ENCODE data around the gene CEP70.
A peak's percentile ranks its signal among the peaks of the same experiment; 100 is the strongest.
"Not testable (repeated sequence)": the region's sequence is repeated elsewhere in the genome, so short reads cannot be mapped to it uniquely, and the experiment has no call there.

Gene CEP70

DNA sequence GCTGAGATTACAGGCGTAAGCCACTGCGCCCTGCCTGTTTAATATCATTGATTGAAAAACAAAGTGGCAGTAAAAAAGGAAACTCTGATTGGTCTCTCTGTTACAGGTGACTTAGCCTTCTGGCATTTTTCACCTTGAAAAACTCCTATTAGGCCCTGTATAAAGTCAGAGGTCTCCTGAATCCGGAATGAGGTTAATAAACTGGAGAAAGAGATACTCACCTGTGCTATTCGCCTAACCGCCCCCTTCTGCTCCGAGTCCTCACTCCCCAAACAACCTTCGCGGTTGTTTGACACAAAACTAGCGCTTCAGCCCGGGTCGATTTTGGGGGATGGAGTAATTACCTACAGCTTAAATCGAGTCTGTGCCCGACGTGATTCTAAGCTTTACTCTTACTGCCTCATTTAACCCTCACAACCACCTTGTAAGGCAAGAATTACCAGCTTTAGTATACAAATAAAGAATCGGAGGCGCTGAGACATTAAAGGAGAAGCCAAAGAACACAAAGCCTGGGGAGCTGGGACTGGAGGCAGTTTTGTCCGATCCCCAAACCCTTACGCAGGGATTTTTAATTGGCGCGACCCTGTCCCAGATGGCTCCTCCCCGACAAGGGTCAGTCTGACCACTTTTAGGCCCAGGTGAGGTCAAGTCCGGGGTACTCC lies 441 bp downstream of the CEP70 start:
- DNase-seq (ENCODE audit: low spot score): no peak

DNA sequence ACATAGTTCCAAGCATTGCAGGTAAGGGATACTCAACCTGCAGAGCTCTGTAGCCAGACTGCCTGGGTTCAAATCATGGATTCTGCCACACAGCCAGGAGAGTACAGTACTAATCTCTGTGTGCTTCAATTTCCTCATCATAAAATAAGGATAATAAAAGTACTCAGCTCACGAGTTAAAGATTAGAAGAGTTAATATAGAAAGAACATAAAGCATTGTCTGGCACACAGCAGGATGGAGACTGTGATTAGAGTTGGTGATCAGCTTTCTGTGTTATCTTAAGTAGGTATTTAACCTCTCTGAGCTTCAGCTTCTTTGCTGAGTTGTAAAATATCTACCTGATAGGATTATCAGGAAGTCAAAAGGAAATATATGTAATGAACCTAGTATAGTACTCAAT lies 2.7 kb downstream of the CEP70 start:
- DNase-seq (ENCODE audit: low spot score): no peak

DNA sequence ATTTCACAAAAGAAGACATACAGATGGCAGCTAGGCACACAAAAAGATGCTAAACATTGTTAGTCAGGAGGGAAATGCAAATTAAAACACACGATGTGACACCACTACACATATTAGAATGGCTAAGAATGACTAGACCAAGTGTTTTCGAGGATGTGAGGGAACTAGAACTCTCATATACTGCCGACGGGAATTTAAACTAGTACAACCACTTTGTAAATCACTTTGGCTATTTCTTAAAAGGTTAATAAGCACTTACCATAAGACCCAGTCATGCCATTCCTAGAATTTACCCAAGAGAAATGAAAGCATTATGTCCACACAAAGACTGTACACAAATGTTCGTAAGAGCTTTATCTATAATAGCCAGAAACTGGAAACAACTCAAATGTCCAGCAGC lies 5.6 kb downstream of the CEP70 start:
- DNase-seq (ENCODE audit: low spot score): no peak

- no peak for DNase-seq (ENCODE audit: low spot score)
Measured at GRCh38 chr3:138587374-138587773, 6.7 kb downstream of the CEP70 start.

DNA sequence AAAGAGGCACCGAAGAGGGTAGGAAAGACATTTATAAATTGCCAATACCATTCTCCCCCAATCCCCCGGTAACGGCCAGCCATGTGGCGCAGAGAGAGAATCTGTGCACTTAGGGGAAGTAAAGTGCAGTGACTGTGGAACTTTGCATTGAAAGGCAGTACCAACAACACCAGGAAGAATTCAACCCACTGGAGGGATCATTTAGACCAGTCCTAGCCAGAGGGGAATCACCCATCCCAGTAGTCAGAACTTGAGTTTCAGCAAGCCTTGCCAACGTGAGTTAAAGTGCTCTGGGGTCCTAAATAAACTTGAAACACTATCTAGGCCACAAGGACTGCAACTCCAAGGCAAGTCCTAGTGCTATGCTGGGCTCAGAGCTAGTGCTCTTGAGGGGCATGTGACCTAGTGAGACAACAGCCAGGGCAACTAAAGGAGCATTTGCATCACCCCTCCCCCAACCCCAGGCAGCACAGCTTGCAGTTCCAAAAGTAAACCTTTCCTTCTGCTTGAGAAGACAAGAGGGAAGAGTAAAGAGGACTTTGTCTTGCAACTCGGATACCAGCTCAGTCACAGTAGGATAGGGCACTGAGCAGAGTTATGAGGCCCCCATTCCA lies 15.0 kb downstream of the CEP70 start:
- no peak for DNase-seq (ENCODE audit: low spot score)

- no peak for DNase-seq (ENCODE audit: low spot score)
Measured at GRCh38 chr3:138578141-138578540, 15.9 kb downstream of the CEP70 start.

DNA sequence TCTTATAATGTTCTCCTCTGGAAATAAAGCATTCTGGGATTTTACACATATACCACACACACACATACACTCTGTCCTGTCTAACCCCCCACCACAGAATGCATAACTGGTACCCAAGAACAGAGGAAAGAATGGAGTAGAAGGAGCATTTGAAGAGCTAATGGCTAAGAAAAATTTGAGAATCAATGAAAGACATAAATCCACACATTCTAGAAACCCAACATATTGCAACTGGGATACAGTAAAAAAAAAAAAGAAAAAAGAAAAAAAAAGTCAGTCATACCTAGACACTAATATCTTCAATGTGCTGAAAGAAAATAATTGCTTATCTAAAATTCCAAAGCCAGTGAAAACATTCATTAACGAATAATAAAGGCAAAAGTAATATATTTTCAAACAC lies 20.9 kb downstream of the CEP70 start:
- DNase-seq (ENCODE audit: low spot score): no peak

DNA sequence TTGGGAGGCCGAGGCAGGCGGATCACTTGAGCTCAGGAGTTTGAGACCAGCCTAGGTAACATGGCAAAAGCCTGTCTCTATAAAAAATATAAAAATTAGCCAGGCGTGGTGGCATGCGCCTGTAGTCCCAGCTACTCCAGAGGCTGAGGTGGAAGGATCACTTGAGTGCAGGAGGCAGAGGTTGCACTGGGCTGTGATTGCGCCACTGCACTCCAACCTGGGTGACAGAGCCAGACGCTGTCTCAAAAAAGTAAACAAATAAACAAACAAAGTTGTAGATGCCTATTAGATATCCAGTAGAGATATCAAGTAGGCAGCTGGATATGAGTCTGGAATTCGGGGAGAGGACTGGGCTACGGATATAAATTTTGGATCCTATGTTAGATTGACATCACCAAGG lies 24.4 kb downstream of the CEP70 start:
- not testable (repeated sequence) for DNase-seq (ENCODE audit: low spot score)

DNA sequence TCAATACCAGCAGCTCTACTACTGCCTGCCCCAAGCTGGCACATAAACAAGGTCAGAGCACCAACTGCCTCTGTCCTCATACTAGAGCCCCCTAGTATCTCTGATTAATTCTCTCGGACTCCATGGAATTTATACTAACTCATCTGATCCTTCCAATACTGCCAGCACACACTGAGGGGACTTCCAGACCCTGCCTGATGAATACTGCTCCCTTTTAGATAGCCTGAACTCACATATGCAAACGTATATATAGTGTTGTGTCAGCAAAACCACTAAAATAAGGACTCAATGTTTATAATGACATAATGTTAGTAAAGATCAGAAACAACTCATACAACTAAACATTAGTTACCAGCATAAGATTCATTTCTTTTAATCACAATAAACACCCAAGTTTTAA lies 25.0 kb downstream of the CEP70 start:
- peak; percentile 12 for DNase-seq (ENCODE audit: low spot score)

GRCh38 chr3:138567403-138567802 lies 26.7 kb downstream of the CEP70 start:
- DNase-seq (ENCODE audit: low spot score): no peak

- not testable (repeated sequence) for DNase-seq (ENCODE audit: low spot score)
Measured at GRCh38 chr3:138566293-138566692, 27.8 kb downstream of the CEP70 start.

- DNase-seq (ENCODE audit: low spot score): not testable (repeated sequence)
Measured at GRCh38 chr3:138562902-138563301, 31.2 kb downstream of the CEP70 start.

DNA sequence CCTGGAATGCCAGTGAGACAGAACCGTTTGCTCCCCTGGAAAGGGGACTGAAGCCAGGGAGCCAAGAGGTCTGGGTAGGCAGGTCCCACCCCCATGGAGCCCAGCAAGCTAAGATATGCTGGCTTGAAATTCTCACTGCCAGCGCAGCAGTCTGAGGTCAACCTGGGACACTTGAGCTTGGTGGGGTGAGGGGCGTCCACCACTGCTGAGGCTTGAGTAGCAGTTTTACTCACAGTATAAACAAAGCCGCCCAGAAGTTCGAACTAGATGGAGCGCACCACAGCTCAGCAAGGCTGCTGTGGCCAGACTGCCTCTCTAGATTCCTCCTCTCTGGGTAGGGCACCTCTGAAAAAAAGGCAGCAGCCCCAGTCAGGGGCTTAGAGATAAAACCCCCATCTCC lies 33.6 kb downstream of the CEP70 start:
- DNase-seq (ENCODE audit: low spot score): no peak

DNA sequence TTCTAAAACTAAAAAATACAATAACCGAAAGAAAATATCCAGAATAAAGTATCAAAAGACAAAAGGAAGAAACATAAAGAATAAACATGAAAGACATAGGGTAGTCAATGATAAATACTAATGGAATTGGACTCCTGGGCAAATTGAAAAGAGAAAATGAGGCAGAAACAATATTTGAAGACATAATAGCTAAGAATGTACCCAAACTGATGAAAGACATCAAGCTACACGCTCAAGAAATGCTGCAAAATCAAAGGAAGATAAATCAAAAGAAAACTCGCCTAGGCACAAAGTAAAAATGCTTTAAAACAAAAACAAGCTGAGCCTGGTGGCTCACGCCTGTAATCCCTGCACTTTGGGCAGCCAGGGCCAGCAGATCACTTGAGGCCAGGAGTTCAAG lies 34.9 kb downstream of the CEP70 start:
- no peak for DNase-seq (ENCODE audit: low spot score)

DNA sequence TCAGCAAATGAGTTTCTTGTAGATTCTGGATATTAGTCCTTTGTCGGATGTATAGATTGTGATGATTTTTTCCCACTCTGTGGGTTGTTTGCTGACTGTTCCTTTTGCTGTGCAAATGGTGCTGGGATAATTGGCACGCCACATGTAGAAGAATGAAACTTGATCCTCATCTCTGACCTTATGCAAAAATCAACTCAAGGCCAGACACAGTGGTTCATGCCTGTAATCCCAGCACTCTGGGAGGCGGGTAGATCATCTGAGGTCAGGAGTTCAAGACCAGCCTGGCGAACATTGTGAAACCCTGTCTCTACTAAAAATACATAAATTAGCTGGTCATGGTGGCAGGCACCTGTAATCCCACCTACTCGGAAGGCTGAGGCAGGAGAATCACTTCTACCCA lies 39.3 kb downstream of the CEP70 start:
- DNase-seq (ENCODE audit: low spot score): not testable (repeated sequence)

GRCh38 chr3:138550958-138551357 lies 43.1 kb downstream of the CEP70 start:
- DNase-seq (ENCODE audit: low spot score): not testable (repeated sequence)

DNA sequence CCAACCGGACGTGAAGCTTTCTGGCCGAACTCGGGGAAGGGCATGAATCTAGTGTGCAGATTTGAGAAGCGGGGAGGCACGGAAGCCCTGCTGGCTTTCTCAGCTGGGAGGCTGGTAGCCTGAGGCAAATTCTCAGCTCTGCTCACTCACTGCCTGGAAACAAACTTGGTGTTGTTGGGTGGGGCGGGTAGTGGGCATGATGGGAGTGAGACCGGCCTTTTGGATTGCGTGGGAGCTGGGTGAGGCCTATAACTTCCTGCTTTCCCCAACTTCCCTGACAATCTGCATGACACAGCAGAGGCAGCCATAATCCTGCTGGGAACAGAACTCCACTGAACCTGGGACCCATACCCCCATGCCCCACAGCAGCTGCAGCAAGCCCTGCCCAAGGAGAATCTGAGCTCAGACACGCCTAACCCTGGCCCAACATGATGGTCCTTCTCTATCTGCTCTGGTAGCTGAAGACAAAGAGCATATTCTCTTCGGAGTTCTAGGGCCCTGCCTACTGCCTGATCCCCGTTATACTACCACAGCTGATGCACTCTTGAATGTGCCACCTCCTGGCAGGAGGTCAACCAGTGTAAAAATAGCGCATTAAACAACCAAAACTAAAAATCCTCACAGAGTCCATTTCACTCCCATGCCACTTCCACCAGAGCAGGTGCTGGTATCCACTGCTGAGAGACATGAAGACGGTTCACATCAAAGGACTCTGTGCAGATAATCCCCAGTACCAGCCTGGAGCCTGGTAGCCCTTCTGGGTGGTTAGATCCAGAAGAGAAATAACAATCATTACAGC lies 44.7 kb downstream of the CEP70 start:
- no peak for DNase-seq (ENCODE audit: low spot score)

GRCh38 chr3:138547342-138547975 lies 46.6 kb downstream of the CEP70 start:
- no peak for DNase-seq (ENCODE audit: low spot score)

- DNase-seq (ENCODE audit: low spot score): no peak
Measured at GRCh38 chr3:138544546-138544945, 49.5 kb downstream of the CEP70 start.

DNA sequence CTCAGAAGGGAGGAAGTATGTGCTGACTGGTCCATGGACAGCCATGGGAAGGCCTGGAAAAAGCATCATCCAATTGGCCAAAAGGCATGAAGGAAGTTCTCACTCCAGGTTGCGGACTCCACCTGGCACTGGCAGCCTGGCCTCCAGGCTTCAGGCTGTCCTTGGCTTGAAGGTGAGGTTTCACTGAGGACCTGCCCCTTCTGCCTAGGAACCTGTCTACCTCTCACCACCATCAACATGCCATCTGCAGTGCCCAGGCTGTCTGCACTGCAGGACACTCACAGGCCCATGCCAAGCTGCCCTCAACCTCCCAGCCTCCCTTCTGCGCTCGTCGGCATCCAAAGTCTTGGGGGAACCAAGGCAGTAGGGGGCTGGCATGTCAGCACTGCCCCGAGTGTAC lies 51.1 kb downstream of the CEP70 start:
- DNase-seq (ENCODE audit: low spot score): no peak

DNA sequence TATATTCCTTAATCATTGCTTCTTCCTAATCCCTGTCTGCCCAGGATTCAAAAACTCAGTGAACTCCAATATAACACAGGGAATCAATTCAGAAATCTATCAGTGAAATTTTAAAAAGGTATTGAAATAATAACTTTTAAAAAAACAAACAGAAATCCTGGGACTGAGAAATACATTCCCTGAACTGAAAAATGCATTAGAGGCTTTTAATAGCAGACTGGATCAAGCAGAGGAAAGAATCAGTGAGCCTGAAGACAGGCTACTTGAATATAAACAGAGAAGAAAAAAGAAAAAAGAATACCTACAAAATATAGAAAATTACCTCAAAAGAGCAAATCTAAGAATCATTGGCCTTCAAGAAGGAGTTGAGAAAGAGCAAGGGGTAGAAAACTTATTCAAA lies 54.7 kb downstream of the CEP70 start:
- DNase-seq (ENCODE audit: low spot score): no peak

GRCh38 chr3:138521445-138521844 lies 72.6 kb downstream of the CEP70 start:
- DNase-seq (ENCODE audit: low spot score): not testable (repeated sequence)
